ENCODE measurements around the gene CDK8.

The CDK8 gene

DNA sequence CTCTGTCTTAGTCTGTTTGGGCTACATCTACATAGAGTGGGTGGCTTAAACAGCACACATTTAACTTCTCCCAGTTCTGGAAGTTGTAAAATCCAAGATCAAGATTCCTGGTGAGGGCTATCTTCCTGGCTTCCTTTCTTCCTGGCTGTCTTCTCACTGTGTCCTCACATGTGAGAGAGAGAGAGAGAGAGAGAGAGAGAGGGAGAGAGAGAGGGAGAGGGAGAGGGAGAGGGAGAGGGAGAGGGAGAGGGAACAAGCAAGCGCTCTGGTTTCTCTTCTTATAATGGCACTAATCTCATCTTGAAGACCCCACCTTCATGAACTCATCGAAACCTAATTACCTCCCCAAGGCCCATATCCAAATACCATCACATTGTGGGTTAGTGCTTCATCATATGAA lies 69.2 kb downstream of the CDK8 start:
- DNase-seq, result no peak

DNA sequence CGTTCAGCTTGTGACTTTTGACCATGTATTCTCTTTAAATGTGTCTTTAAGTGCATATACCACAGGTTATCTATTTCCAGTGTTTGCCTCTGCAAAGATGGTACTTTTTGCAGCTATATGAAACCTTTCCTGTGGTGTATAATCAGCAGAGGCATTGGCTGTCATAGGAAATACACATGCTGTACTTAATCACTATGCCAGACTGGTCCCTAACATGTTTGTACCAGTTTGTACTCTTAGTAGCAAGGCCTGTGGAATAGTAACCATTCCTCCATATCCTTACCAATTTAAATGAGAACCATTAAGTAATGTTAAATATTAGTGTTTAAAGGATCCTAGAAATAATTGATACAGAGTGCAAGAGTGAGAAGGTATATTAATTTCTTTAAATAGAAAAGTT lies 69.8 kb downstream of the CDK8 start:
- no peak for DNase-seq

DNA sequence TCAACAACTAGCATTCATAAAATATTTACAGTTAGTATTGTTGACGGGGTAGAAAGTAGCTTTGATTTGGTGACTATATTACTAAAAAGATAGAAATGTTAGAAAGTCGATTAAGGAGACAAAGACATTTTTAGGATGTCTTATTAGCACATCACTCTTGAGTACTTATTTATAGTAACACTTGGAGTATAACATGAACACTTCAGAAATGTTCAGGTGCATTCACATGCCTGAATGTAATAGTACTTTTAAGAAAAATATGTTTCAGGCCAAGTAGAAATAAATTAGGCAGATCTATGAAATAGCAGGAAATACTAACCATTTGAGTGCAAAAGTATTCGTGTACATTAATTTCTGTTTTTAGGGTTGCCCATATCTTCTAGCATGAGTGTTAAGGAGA lies 70.4 kb downstream of the CDK8 start:
- DNase-seq, result no peak

DNA sequence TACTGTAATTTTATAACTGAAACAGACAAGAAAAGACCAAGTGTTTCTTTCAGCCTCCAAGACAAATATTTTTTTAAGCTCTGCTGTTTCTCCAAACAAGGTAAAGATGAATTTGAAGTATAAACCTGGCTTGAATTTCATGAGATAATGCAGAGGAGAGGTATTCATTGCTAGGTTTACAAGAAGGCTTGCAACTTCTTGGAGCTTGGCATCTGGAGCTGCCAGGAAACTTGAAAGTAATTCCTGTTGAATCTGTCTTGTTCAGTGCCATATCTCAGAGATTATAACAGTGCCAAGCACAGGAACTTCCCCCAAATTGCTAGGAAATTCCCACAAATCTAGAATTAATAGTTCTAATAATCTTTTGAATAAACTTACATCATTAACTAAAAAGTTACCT lies 70.9 kb downstream of the CDK8 start:
- DNase-seq, result no peak

DNA sequence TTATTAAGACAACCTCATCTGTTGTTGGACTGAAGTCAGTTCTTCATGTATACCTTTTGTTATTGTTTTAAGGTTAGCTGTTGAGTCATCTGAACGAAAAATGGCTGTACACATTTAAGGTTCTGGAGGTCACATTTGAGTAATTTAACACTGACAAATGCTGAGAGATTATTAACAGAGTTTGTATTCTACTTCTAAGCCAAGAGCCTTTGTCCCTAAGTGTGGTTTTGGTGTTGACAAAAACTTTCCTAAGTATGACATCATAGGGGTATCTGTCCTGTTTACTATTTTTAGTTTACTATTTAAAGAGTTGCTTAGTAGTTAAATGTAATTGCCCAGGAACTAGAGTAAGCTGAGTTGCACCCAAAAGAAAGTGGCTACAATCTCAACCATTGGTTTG lies 71.9 kb downstream of the CDK8 start:
- DNase-seq, result no peak

DNA sequence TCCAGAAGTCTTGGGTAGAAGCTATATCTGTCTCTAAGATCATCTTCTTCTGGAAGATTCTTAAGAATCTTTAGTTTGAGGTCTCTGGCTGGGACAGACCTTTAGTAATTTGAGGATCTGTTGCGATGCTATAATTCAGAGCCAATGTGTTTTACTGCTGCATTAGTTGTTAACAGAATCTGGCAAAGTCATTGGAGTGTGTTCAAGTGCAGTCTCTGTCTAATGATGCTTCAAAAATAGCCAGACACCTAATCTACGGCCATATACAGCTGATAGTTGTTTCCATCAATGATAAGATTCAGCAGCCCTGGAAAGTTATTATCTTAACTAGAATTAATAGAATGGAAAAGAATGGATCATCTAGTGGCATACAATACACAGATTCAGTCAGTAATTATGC lies 72.6 kb downstream of the CDK8 start:
- DNase-seq, result no peak

DNA sequence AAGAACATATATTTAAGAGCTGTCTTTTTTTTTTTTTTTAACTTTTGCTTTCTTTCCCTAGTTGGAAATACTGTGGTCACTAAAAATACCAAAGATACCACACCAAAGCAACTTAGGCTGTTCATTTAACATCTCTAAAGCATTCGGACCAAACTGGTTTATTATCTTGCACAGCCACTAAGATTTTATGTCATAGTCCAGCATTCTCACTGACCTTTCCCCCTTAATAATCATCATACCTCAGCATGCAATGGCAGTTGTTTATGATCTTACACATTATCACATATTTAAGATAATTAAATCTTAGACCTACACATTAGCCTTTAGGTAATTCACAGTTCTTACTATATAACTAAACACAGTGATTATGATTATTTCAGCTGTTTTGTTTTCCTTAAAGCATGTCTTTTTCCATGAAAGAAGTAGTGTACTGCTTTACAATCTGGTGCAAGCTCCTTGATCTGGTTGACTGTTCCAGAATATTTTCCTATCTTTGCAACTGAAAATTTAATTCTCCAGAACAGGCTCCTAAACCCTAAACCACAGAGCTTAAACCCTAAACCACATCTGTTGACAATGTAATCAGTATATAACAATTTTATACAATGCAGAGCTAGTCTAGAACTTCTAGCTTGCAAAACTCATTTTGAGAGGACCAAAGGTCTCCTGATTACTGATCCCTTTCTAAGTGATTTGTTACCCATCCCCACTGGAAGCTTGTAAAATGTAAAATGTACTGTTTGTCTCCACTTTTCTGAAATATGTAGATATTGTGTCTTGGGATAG lies 74.2 kb downstream of the CDK8 start:
- no peak for DNase-seq

DNA sequence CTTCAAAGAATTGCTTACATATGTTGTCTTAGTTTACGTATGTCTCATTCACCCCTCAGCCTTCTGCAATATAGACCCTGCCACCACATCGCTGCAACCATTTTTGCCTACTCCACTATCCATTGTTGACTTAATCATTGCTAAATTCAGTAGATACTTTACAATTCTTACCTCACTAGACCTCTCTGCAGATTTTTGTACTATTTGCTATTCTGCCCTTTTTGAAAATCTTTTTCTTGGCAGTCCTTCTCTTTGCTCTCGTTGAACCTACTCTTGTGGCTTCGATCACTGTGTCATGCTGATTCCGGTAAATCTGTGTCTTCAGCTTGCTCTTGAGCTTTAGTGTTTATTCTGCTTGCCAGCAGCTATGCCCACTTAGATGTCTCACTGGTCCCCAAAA lies 81.2 kb downstream of the CDK8 start:
- no peak for DNase-seq

DNA sequence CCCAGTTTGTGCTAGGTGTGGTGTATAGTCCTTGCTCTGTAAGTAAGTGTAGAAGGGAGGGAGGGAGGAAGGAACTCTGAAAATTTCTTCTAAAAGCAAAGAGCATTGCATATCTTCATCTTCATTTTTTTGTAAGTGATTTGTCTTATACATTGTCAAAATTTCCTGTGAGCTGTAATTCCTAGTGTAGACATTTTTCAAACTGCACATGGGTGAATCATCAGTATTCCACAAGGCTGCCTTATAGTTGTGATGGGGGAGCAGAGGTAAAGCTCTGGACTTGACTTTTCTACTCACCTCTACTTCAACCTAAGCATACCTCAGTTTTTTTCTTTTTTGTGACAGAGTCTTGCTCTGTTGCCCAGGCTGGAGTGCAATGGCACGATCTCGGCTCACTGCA lies 86.9 kb downstream of the CDK8 start:
- no peak for DNase-seq

DNA sequence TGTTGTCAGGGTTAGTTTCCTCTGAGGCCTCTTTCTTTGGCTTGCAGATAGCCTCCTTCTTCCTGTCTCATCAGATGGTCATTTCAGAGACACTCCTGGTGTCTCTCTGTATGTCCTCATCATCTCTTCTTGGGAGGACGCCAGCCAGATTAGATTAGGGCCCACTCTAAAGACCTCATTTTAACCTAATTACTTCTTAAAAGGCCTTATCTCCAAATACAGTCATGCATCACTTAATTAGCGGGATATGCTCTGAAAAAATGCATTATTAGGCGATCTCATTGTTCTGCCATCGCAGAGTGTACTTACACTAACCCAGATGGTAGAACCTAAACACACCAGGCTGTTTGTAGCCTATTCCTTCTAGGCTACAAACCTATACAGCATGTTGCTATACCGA lies 89.0 kb downstream of the CDK8 start:
- no peak for DNase-seq

DNA sequence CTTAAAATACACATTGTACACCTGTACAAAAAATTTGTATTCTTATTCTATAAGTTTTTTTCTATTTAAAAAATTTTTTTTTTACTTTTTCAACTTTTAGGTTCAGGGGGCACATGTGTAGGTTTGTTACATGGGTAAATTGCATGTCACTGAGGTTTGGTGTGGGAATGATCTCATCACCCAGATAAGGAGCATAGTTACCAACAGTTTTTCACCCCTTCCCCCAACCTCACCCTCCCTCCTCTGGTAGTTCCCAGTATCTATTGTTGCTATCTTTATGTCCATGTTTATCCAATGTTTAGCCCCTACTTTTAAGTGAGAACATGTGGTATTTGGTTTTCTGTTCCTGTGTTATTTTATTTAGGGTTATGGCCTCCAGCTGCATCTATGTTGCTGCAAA lies 89.9 kb downstream of the CDK8 start:
- no peak for DNase-seq

DNA sequence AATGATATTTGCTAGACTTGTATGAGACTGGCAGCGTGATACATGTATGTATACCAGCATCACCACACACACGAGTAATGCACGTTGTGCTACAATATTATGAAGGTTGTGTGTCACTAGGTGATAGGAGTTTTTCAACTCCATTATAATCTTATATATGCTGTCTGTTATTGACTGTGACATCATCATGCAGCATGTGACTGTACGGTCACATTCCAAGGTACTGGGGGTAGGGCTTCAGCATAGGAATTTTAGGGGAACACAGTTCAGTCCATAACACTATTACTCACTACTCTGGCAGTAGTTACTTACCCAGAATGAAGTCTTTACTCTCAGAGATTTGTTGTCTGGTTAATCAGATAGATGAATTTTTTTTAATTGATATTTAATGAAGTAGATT lies 91.1 kb downstream of the CDK8 start:
- DNase-seq, result no peak

DNA sequence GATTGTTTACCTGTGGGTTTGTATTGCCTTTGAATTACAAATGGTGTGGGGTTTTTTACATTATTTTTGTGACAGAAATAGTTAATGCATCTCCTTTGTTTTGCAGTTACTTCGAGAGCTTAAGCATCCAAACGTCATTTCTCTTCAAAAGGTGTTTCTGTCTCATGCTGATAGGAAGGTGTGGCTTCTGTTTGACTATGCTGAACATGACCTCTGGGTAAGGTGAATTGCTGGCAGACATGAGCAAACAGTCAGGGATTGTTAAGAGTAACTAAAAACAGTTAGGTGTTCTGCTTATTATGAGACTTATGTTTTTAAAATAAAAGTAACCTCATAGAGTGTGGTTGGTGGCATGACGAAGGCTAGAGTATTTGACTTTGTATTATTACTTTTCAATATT lies 95.0 kb downstream of the CDK8 start:
- no peak for DNase-seq

DNA sequence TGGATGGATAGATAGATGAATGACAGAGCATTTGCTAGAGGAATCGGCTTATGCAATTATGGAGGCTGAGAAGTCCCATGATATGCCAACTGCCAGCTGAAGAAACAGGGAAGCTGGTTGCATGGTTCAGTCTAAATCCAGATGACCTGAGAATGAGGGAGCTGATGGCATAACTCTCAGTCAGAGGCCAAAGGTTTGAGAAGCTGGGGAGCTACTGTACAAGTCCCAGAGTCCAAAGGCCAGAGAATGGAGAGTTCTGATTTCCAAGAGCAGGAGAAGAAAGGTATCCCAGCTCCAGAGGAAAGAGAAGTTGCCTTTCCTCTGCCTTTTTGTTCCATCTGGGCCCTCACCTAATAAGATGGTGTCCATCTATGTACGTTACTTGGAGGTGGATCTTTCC lies 108.3 kb downstream of the CDK8 start:
- DNase-seq, result no peak

DNA sequence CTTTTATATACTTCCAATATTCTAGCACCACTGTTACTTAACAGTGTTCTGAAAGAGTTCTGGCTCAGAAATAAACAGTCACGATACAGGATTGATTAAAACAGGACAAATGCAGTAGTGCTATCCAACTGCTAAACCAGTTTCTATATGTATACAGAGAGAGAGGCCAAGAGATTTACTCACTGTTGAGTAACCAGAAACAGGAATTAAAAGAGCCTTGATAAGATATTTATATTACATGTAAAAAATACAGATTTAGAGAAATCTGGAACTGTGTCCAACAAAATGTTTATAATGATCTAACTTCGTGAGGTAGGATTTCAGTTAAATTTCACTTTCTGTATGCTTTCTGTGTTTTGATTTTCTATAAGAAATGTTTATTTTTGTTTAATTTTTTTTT lies 116.6 kb downstream of the CDK8 start:
- no peak for DNase-seq

DNA sequence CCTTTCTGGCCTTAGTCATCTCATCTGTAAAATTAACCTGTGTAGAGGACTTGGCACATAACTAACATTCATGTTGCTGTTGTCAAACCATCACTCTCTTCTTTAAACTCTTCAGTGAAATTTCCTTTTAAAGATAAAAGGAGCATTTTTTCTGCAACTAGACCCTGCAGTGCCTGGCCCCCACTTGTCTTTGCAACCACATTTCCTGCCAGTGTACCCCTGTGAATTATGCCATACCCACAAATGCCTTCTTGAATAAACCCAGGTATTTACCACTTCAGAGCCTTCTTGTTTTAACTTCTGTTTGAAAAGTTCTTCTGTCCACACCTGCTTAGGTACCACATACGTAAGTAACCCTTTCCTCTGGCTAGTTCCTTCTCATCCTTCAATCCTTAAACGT lies 118.8 kb downstream of the CDK8 start:
- DNase-seq, result no peak

DNA sequence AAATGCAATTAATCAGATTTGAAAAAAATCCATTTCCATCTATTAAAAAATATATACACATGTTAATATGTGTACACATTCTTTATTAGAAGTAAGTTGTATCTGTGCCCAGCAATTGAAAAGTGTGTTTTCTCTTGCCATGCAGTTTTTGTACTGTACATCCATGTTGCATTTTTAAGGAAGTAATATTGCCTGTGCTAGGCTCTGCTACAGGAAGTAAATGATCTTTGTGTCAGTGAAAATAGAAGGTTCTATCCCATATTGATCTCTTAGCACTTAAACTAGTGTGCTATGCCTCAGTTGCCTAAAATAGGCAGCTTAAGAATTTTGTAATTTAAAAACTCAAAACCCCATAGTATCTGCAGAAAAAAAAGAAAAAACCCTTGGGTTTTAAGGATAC lies 122.5 kb downstream of the CDK8 start:
- no peak for DNase-seq

DNA sequence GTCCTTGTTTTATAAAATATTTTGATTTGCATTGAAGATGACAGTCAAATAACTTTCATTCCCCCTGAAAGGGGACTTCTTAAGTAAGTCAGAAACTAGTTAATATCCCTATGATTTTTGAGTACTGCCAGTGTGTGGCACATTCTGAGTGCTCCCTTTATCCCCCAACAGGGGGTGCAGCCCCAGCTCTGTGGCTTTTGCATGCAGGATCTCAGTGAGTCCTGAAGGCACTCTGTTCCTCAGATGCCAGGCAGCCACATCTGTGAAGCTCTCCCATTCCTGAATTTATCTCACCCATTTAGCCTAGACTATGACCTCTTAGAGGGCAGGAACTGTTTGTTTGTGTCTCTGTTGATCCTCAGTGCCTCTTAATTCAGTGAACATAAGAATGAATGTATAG lies 123.1 kb downstream of the CDK8 start:
- DNase-seq, result no peak

DNA sequence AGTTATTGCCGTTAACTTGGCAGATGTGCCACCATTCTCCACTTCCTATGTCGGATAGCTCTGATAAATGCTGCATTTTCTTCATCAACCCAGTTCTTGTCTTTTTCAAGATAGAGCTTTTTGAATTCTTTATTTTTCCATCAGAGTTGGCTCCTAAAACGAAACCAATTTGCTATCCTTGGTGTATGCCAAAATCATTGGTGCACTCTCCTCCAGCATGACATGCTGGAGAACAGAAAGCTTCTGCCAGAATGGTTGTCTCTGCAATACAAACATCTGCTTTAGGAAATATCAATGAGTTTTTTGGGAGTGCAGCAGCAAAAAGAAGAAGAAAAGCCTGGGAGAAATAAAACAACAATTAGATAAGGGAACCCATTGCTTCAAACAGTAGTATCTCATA lies 124.2 kb downstream of the CDK8 start:
- no peak for DNase-seq

DNA sequence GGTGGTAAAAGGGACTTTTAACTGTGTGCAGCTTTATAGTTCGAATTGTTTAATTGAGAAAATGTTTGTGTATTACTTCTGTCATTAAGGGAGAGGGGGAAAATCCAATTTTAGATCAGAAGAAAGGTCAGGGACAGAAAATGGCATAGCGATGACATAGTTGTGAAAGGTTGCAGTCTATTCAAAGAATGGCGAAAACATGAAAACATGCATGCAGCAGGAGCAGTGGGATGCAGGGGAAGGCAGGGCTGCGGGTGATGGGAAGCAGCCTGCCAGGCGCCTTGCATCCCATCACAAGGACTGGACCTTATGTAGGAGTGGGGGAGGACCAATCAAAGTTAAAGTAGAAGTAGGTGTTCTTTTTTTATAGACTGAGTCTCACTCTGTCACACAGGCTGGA lies 125.9 kb downstream of the CDK8 start:
- no peak for DNase-seq

DNA sequence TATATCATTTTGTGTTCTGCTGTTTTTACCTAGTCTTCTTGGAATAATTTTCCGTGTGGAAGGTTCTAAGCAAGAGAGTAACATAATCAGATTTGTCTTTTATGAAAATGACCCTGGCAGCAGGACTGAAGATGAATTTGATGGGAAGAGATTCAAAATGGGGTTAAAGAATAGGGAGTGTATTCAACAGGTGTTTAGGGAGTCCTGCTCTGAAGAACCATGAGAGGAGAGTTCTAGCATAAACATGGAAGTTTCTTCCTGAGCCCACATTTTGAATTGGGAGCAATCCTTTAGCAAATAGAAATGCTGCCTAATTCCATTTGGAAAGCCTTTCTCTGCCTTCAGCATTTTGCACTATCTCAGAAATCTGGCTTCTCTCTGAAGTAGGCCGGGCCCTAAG lies 127.0 kb downstream of the CDK8 start:
- no peak for DNase-seq

DNA sequence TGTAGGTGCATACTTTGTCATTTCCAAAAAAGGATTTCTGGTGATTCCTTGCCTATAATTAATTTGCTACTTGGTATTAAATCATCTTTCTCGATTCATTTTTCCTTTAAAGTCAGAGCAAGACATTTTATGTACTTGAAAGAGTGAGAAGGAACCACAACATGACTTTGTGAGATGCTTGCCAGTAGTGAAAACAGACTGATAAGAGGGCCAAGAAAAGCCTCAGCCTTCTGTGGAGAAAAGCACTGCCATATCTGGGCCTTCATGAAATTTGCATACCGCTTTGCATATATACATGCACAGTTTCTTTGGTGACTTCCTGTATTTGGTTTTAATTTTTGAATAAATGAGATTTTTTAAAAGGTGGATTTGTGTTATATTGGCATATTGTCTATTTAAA lies 128.4 kb downstream of the CDK8 start:
- no peak for DNase-seq

DNA sequence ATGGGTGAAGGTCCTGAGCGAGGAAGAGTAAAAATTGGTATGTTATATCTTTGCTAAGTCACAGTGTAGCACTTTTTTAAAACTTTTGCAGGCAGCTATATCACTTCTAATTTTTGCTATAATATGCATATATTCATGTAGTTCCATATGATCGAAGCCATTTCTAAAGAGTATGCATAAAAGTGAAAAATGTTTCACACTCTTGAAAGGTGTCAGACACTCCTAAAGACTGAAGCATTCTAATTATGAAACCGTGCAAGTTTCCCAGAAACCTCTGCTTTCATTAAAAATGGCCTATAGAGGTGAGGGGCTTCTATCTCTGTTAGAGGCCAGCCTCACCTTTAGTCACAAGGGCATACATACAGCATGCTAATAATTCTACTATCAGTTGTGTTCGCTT lies 128.9 kb downstream of the CDK8 start:
- no peak for DNase-seq

DNA sequence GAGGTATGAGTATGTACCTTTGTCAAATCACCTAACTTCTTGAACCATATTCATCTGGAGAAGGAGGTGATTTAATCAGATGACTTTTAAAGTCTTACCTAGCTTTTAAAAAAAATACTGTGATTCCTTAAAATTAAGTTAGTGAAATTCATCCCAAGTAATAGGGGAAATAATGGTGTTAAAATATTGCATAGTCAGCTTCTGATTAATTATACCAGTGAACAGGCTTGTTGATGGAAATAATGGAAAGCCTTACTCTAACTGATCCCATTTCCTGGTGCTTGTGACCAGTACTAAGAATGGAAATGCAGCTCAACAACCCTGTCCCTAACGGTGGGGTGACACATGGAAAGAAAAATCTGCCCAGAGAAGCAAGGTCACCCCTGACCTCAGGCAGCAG lies 130.7 kb downstream of the CDK8 start:
- DNase-seq, result no peak

DNA sequence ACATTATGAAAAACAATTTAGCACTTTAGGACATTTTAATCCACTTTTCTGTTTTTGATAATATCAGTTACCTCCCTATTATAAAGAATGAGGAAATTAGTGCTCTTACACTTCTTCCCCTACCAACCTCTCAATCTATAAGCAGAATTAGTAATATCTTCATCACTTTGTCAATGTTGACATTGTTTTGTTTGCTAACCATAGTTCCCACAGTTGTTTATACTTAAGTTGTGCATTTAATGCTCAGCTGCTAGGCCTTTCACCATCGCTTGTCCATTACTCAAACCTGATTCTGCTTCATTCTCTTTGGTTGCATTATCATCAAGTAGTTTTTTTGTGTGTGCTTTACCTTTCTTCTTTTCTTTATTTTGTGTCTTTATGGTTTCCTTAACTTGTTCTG lies 132.1 kb downstream of the CDK8 start:
- no peak for DNase-seq

DNA sequence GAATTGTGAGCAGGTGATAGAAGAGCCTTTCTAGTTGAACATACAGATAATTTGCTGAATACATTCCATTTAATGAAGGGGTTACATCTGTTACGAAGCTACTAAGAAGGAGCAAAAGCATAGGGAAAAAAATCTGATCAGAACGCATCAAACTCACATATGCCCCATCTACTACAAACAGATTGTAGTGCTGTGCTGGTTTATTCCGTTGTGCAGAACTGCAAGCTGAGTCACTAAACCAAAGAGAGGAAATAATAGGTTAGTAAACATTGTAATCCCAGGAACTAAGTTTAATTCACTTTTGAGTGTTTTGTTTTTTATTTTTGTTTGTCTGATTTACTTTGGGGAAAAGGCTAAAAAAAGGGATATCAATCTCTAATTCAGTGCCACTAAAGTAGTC lies 136.3 kb downstream of the CDK8 start:
- DNase-seq, result no peak

Data from cerebellar nuclear complex (tissue), 1 donor.